NCI-H2227 (cell line): Measurements from ENCODE around the gene MDH2.
A peak's percentile ranks its signal among the peaks of the same experiment; 100 is the strongest.
"Not testable (repeated sequence)": the region's sequence is repeated elsewhere in the genome, so short reads cannot be mapped to it uniquely, and the experiment has no call there.

Source experiments
- DNase-seq: peaks from one replicate; lab custom pipeline; 2025; ENCODE audit not compliant: unreplicated experiment; lab: John Stamatoyannopoulos, UW

Gene MDH2

GRCh38 chr7:76047305-76047810 lies 548 bp upstream of the MDH2 start:
- DNase-seq: no peak

GRCh38 chr7:76048668-76048988 lies 722 bp downstream of the MDH2 start:
- DNase-seq: peak; percentile 57

- no peak for DNase-seq
Measured at GRCh38 chr7:76049295-76049694, 1.4 kb downstream of the MDH2 start.

- no peak for DNase-seq
Measured at GRCh38 chr7:76050545-76050944, 2.6 kb downstream of the MDH2 start.

GRCh38 chr7:76051840-76052239 lies 3.9 kb downstream of the MDH2 start:
- DNase-seq: no peak

- DNase-seq: not testable (repeated sequence)
Measured at GRCh38 chr7:76052681-76053080, 4.8 kb downstream of the MDH2 start.

GRCh38 chr7:76053461-76053860 lies 5.6 kb downstream of the MDH2 start:
- DNase-seq: peak; percentile 18

- DNase-seq: peak; percentile 85
Measured at GRCh38 chr7:76054123-76055120, 6.5 kb downstream of the MDH2 start.

- no peak for DNase-seq
Measured at GRCh38 chr7:76056241-76056640, 8.3 kb downstream of the MDH2 start.

- DNase-seq: no peak
Measured at GRCh38 chr7:76057103-76057812, 9.4 kb downstream of the MDH2 start.

- no peak for DNase-seq
Measured at GRCh38 chr7:76057813-76058145, 9.9 kb downstream of the MDH2 start.

GRCh38 chr7:76058745-76059144 lies 10.8 kb downstream of the MDH2 start:
- DNase-seq: not testable (repeated sequence)

GRCh38 chr7:76060842-76061241 lies 12.9 kb downstream of the MDH2 start:
- no peak for DNase-seq

- DNase-seq: no peak
Measured at GRCh38 chr7:76062254-76062653, 14.3 kb downstream of the MDH2 start.

- no peak for DNase-seq
Measured at GRCh38 chr7:76063114-76063513, 15.2 kb downstream of the MDH2 start.

GRCh38 chr7:76063525-76063924 lies 15.6 kb downstream of the MDH2 start:
- DNase-seq: peak; percentile 35

- no peak for DNase-seq
Measured at GRCh38 chr7:76064208-76064970, 16.5 kb downstream of the MDH2 start.

GRCh38 chr7:76065016-76065612 lies 17.2 kb downstream of the MDH2 start:
- DNase-seq: no peak

GRCh38 chr7:76066716-76067503 lies 19.0 kb downstream of the MDH2 start:
- DNase-seq: no peak

- DNase-seq: peak; percentile 43
Measured at GRCh38 chr7:76069238-76069638, 21.3 kb downstream of the MDH2 start.
